Endothelial cell of umbilical vein (primary cell): ENCODE data around the gene DUSP28. TPM values are rescaled to one million over a fixed set of nuclear protein-coding genes. Genes with fewer than 3 reads are reported as not detected.

Experiments used
- BruUV-seq: library from RNA; stranded (reverse); fragments of 400-500 nt; replicated peaks from 2 replicates; lab custom pipeline; 2021; lab: Mats Ljungman, UMichigan
- CTCF ChIA-PET: fragments of 300-600, 350-600 bp; sonication (Branson Sonifier 250); formaldehyde crosslinking; loops from one replicate; lab custom pipeline; 2021; ENCODE audit warnings: antibody characterized with exemption, inconsistent platforms; lab: Charles Lee
- POLR2A ChIA-PET: fragments of 300-600, 350-600 bp; sonication (Branson Sonifier 250); formaldehyde crosslinking; loops from one replicate; lab custom pipeline; 2021; ENCODE audit warnings: antibody characterized with exemption, inconsistent platforms; lab: Charles Lee
- DNase-seq: peaks from one replicate; pipeline ENCODE4 v3.0.0-alpha.2; 2011; ENCODE audit warnings: low read depth, low spot score
- FAIRE-seq: peaks from 2 replicates; lab custom pipeline; 2011; peaks lifted over from hg19 to GRCh38; lab: Jason Lieb, UNC
- H2AFZ ChIP-seq: 2 replicates; pipeline ENCODE4 v1.6.0; 2012; ENCODE audit warnings: low read depth, low read length, control low read depth, inconsistent platforms
- H3K27ac ChIP-seq: 2 replicates; pipeline ENCODE4 v1.5.1; 2011; ENCODE audit warnings: low read depth, mild to moderate bottlenecking, control low read depth, low read length, moderate library complexity; ENCODE audit not compliant: insufficient read depth
- H3K27me3 ChIP-seq, 2 experiments: 2 replicates each; pipeline versions ENCODE4 v1.6.0 to v1.6.1; 2011; ENCODE audit warnings: low read length in 2 of 2, mixed read lengths in 1 of 2; ENCODE audit not compliant: control insufficient read depth in 2 of 2, insufficient read depth in 2 of 2
- H3K36me3 ChIP-seq, 2 experiments: 2 replicates in 1 of 2; 3 replicates in 1 of 2; pipeline ENCODE4 v1.5.1; 2011; ENCODE audit warnings: low read length in 2 of 2, mild to moderate bottlenecking in 1 of 2, moderate library complexity in 1 of 2; ENCODE audit not compliant: control insufficient read depth in 2 of 2, insufficient read depth in 2 of 2; ENCODE audit errors: extremely low read depth in 1 of 2
- H3K4me1 ChIP-seq: 3 replicates; pipeline ENCODE4 v1.5.1; 2011; ENCODE audit warnings: mild to moderate bottlenecking, low read length; ENCODE audit not compliant: control insufficient read depth, insufficient read depth; ENCODE audit errors: extremely low read depth
- H3K4me2 ChIP-seq: 2 replicates; pipeline ENCODE4 v1.6.1; 2011; ENCODE audit warnings: low read length, control low read depth, mixed read lengths; ENCODE audit not compliant: insufficient read depth
- H3K4me3 ChIP-seq, 3 experiments: fragments of 200-600 bp in 1 of 3; sonication (generic), shearing (Covaris generic) in 1 of 3; replicated peaks in 1 of 3; 2 replicates each; pipeline ENCODE4 v1.5.1; 2011 to 2016; ENCODE audit warnings: control low read depth in 3 of 3, low read length in 3 of 3, mild to moderate bottlenecking in 2 of 3, inconsistent platforms in 1 of 3, low read depth in 1 of 3, moderate library complexity in 1 of 3; ENCODE audit not compliant: insufficient read depth in 1 of 3
- H3K79me2 ChIP-seq: 2 replicates; pipeline ENCODE4 v1.6.0; 2012; ENCODE audit warnings: low read length, inconsistent platforms; ENCODE audit not compliant: control insufficient read depth, insufficient read depth
- H3K9ac ChIP-seq: replicated peaks from 2 replicates; pipeline ENCODE3; 2011; ENCODE audit warnings: low read length, control low read depth; ENCODE audit not compliant: insufficient read depth; ENCODE audit errors: extremely low read depth
- H3K9me1 ChIP-seq: replicated peaks from 3 replicates; pipeline ENCODE4 v1.6.0; 2011; ENCODE audit warnings: mild to moderate bottlenecking, low read length; ENCODE audit not compliant: control insufficient read depth, insufficient read depth; ENCODE audit errors: extremely low read depth
- H3K9me3 ChIP-seq: replicated peaks from 2 replicates; pipeline ENCODE4 v1.5.1; 2012; ENCODE audit warnings: low read length, inconsistent platforms; ENCODE audit not compliant: control insufficient read depth, insufficient read depth
- H4K20me1 ChIP-seq: replicated peaks from 2 replicates; pipeline ENCODE3; 2011; ENCODE audit warnings: mild to moderate bottlenecking, low read length; ENCODE audit not compliant: control insufficient read depth, insufficient read depth; ENCODE audit errors: extremely low read depth
- CTCF ChIP-seq, 2 donors: IDR thresholded peaks; 1 replicate in 1 of 2; 2 replicates in 1 of 2; pipeline ENCODE4 v1.5.1; 2011; ENCODE audit warnings: low read length in 2 of 2, mild to moderate bottlenecking in 2 of 2, moderate library complexity in 2 of 2, control low read depth in 1 of 2, inconsistent platforms in 1 of 2, low read depth in 1 of 2; ENCODE audit not compliant: insufficient read depth in 1 of 2; ENCODE audit errors: extremely low read depth in 1 of 2
- EZH2 ChIP-seq: IDR thresholded peaks from 2 replicates; pipeline ENCODE4 v1.6.1; 2012; ENCODE audit warnings: borderline replicate concordance, low read depth, mild to moderate bottlenecking, moderate library complexity, low read length, inconsistent platforms; ENCODE audit not compliant: severe bottlenecking
- FOS ChIP-seq: IDR thresholded peaks from 2 replicates; pipeline ENCODE4 v1.6.1; 2011; ENCODE audit warnings: mild to moderate bottlenecking, low read length, moderate library complexity, borderline replicate concordance; ENCODE audit not compliant: insufficient read depth
- GATA2 ChIP-seq: IDR thresholded peaks from 2 replicates; pipeline ENCODE4 v1.7.0; 2011; ENCODE audit warnings: low read depth, mild to moderate bottlenecking, moderate library complexity, mixed read lengths, low read length; ENCODE audit not compliant: insufficient read length, insufficient read depth
- JUN ChIP-seq: IDR thresholded peaks from 2 replicates; pipeline ENCODE4 v1.6.1; 2011; ENCODE audit warnings: borderline replicate concordance, low read depth; ENCODE audit not compliant: insufficient read length, insufficient read depth
- MAX ChIP-seq: IDR thresholded peaks from 2 replicates; pipeline ENCODE4 v1.6.1; 2011; ENCODE audit not compliant: insufficient read depth, insufficient read length
- MYC ChIP-seq: IDR thresholded peaks from one replicate; pipeline ENCODE4 v1.6.1; 2011; ENCODE audit warnings: mild to moderate bottlenecking, low read depth, low read length
- POLR2A ChIP-seq: IDR thresholded peaks from 2 replicates; pipeline ENCODE4 v1.6.1; 2012; ENCODE audit warnings: low read depth, mild to moderate bottlenecking, control low read depth, low read length
- POLR2AphosphoS5 ChIP-seq: IDR thresholded peaks from 2 replicates; pipeline ENCODE4 v1.6.1; 2012; ENCODE audit warnings: low read depth, mild to moderate bottlenecking, control low read depth, low read length, moderate library complexity; ENCODE audit not compliant: insufficient read depth
- dilution Hi-C: fragments of 300-500 bp; cut with MboI; formaldehyde crosslinking; loops from one replicate; pipeline ENCODE4 v1.15.0; 2019; ENCODE audit warnings: low sequenced_read_pairs; ENCODE audit not compliant: extremely low pct_ligation_motif_present
- intact Hi-C: fragments of 100-400 bp; cut with micrococcal nuclease; formaldehyde crosslinking; loops from one replicate; pipeline ENCODE4 v1.10.0; 2022
- polyA plus RNA-seq, 4 experiments: library from polyadenylated mRNA; depleted of rRNA in 3 of 4; stranded (reverse) in 3 of 4; unstranded in 1 of 4; fragments of >200 nt; gene quantifications; 2 replicates each; pipeline versions ENCODE4 v1.2.1 to v1.2.3, GENCODE V29; 2011 to 2012; ENCODE audit warnings: missing spikeins in 1 of 4
- total RNA-seq: library from RNA; stranded (reverse); gene quantifications from 2 replicates; pipeline ENCODE4 v1.2.3, GENCODE V29; 2021

DUSP28 gene
- total and polyA plus RNA-seq, 2 donors (not counting 3 experiments of a cell fraction or from before 2014, with no cell fraction given), result 2.2 to 4.3 TPM

GRCh38 chr2:240588669-240589068 is 28.5 kb downstream of the DUSP28 start:
- Histone ChIP-seq H3K36me3 (peaks cover 2 to 17% of the 10 kb centered on the region in 2 experiments), H3K4me2 (no peak overlapping the region), H3K9me3 (no peaks in the 10 kb centered on the region), H2AFZ (no peak overlapping the region), H4K20me1 (no peaks in the 10 kb centered on the region), H3K4me3 (no peak overlapping the region), H3K4me1 (peaks cover 17% of the 10 kb centered on the region), H3K27ac (no peak overlapping the region), H3K9ac (no peak overlapping the region), H3K27me3 (no peaks in the 10 kb centered on the region), H3K9me1 (no peaks in the 10 kb centered on the region), H3K79me2 (peaks cover 56% of the 10 kb centered on the region)
- CTCF ChIA-PET, result interaction anchor here (0.7 to 5.3 kb wide), 3 partner anchors 22 to 75 kb away, joined by 3 to 47 read pairs (median 4); no protein-coding TSS in a partner anchor
- POLR2A ChIA-PET, result no interaction called here
- no TSS peak for BruUV-seq
- TF ChIP-seq MYC (no peak), GATA2 (no peak), POLR2AphosphoS5 (no peak), EZH2 (no peak), POLR2A (no peak), MAX (no peak), CTCF (IDR thresholded peaks at IDR 0.05; ENCODE audit: extremely low read depth in 1 of 2, insufficient read depth in 1 of 2, low read depth in 1 of 2, low read length in 2 of 2) (no peak), JUN (no peak), FOS (no peak)
- dilution Hi-C loops, result no loop called here
- intact Hi-C loops, result no loop called here
- FAIRE-seq (no peak), DNase-seq (no peak)
